Glutamatergic neuron (in vitro differentiated cells): Measurements from ENCODE around the gene RGP1. TPM values are rescaled to one million over a fixed set of nuclear protein-coding genes. Genes with fewer than 3 reads are reported as not detected.
A peak's percentile ranks its signal among the peaks of the same experiment; 100 is the strongest.

Experiments
- DNase-seq: peaks from one replicate; pipeline ENCODE4 v3.0.0; 2022
- H3K27ac Mint-ChIP-seq: one replicate; pipeline ENCODE4 v1.8.0; 2020; ENCODE audit warnings: mild to moderate bottlenecking, mixed read lengths, inconsistent platforms; ENCODE audit not compliant: unreplicated experiment
- H3K27me3 Mint-ChIP-seq: one replicate; pipeline ENCODE4 v1.8.0; 2020; ENCODE audit warnings: mild to moderate bottlenecking, moderate library complexity, mixed read lengths, inconsistent platforms; ENCODE audit not compliant: unreplicated experiment
- H3K36me3 Mint-ChIP-seq: one replicate; pipeline ENCODE4 v1.8.0; 2020; ENCODE audit warnings: mild to moderate bottlenecking, mixed read lengths, inconsistent platforms; ENCODE audit not compliant: unreplicated experiment
- H3K4me1 Mint-ChIP-seq: one replicate; pipeline ENCODE4 v1.8.0; 2020; ENCODE audit warnings: mild to moderate bottlenecking, low read depth, mixed read lengths, inconsistent platforms; ENCODE audit not compliant: unreplicated experiment
- H3K4me3 Mint-ChIP-seq: one replicate; pipeline ENCODE4 v1.8.0; 2020; ENCODE audit warnings: mild to moderate bottlenecking, mixed read lengths, inconsistent platforms; ENCODE audit not compliant: unreplicated experiment
- H3K9me3 Mint-ChIP-seq: one replicate; pipeline ENCODE4 v1.8.0; 2020; ENCODE audit warnings: mild to moderate bottlenecking, moderate library complexity, mixed read lengths, inconsistent platforms; ENCODE audit not compliant: unreplicated experiment
- CTCF ChIP-seq: fragments of 200-600 bp; sonication (generic); IDR thresholded peaks from one replicate; pipeline ENCODE4 v1.5.0; 2021; ENCODE audit not compliant: partially characterized antibody, unreplicated experiment
- total RNA-seq: library from RNA; stranded (reverse); fragmentation: NEBNext Ultra II Directional; extraction: Animal tissue kit (Norgen Biotek cat#: 25700); gene quantifications from one replicate; pipeline ENCODE4 v1.2.1, GENCODE V29; 2021; ENCODE audit not compliant: unreplicated experiment

The RGP1 gene
- total RNA-seq, 1 donor from 2014 or later: 44.0 TPM

GRCh38 chr9:35795695-35796094 is 46.6 kb downstream of the RGP1 start:
- H3K9me3 Mint-ChIP-seq: peaks cover 26% of the 10 kb centered on the region
- peaks cover 29% of the 10 kb centered on the region for H3K27me3 Mint-ChIP-seq
- H3K4me1 Mint-ChIP-seq: peaks cover 44% of the 10 kb centered on the region
- H3K27ac Mint-ChIP-seq: peak overlapping the region; percentile 69
- TF ChIP-seq CTCF: no peak
- DNase-seq: no peak
- peak overlapping the region; percentile 92 for H3K4me3 Mint-ChIP-seq
- H3K36me3 Mint-ChIP-seq: peaks cover 18% of the 10 kb centered on the region

- TF ChIP-seq CTCF: no peak
- Mint-ChIP-seq H3K27ac (peak overlapping the region; percentile 30), H3K4me1 (peaks cover 46% of the 10 kb centered on the region), H3K9me3 (peaks cover 22% of the 10 kb centered on the region), H3K27me3 (peaks cover 27% of the 10 kb centered on the region), H3K4me3 (peak overlapping the region; percentile 92), H3K36me3 (peaks cover 23% of the 10 kb centered on the region)
- DNase-seq: no peak
These were observed 48.4 kb downstream of the RGP1 start for GRCh38 chr9:35797311-35798109.

- Mint-ChIP-seq H3K9me3 (peaks cover 11% of the 10 kb centered on the region), H3K4me3 (peak overlapping the region; percentile 70), H3K4me1 (peaks cover 42% of the 10 kb centered on the region), H3K36me3 (peaks cover 23% of the 10 kb centered on the region), H3K27ac (no peak overlapping the region), H3K27me3 (peaks cover 14% of the 10 kb centered on the region)
- no peak for DNase-seq
- no peak for TF ChIP-seq CTCF
These were observed 49.7 kb downstream of the RGP1 start for GRCh38 chr9:35798658-35799374.

GRCh38 chr9:35800530-35800929 is 51.4 kb downstream of the RGP1 start:
- Mint-ChIP-seq H3K4me3 (no peak overlapping the region), H3K36me3 (peaks cover 18% of the 10 kb centered on the region), H3K27me3 (peaks cover 12% of the 10 kb centered on the region), H3K27ac (no peak overlapping the region), H3K9me3 (peaks cover 5% of the 10 kb centered on the region), H3K4me1 (peaks cover 29% of the 10 kb centered on the region)
- no peak for DNase-seq
- TF ChIP-seq CTCF: no peak
